ENCODE results near the gene TIMM50.

Gene TIMM50

DNA sequence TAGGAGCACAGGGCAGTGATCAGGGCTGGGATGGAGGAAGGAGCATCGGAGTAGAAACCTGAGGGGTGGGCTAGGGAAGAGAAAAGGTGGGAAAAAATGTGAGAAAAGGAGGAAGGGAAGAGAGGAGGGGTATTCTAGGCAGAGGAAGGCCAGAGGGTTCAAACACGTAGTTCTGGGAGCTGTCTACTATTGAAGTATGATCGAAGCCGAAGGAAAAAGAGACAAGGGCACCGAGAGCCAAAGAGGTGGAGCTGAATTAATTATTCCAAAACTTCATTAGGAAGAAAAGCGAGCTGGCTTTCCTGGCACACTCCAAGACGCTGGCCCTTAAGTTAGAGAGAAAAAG, 25.9 kb downstream of the TIMM50 start:
- H3K79me2 ChIP-seq (ENCODE audit: control insufficient read depth, insufficient read depth, low read length): no peaks in the 10 kb centered on the region

DNA sequence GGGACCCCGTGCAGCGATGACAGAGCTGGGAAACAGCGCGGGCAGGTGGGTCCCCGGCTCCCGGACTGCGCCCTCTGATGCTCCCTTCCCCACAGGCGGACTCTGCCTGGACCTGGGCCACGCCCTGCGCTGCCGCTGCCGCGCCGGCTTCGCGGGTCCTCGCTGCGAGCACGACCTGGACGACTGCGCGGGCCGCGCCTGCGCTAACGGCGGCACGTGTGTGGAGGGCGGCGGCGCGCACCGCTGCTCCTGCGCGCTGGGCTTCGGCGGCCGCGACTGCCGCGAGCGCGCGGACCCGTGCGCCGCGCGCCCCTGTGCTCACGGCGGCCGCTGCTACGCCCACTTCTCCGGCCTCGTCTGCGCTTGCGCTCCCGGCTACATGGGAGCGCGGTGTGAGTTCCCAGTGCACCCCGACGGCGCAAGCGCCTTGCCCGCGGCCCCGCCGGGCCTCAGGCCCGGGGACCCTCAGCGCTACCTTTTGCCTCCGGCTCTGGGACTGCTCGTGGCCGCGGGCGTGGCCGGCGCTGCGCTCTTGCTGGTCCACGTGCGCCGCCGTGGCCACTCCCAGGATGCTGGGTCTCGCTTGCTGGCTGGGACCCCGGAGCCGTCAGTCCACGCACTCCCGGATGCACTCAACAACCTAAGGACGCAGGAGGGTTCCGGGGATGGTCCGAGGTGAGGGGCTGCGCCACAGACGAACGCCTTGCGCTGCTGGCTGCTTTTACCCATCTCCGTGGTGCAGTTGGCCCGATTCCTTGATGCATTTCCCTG, 26.5 kb downstream of the TIMM50 start:
- peaks cover 15% of the 10 kb centered on the region for H3K27me3 ChIP-seq (ENCODE audit: insufficient read depth, low read length, poor library complexity)
- no peak overlapping the region for H3K18ac ChIP-seq (ENCODE audit: low read length)
- H2BK15ac ChIP-seq (replicated peaks; ENCODE audit: low read depth): no peak overlapping the region
- no peak overlapping the region for H2BK120ac ChIP-seq (ENCODE audit: low read depth, low read length)
- H3K79me2 ChIP-seq (ENCODE audit: control insufficient read depth, insufficient read depth, low read length): no peaks in the 10 kb centered on the region
- no peak overlapping the region for H2BK5ac ChIP-seq (ENCODE audit: low read length)
- no peaks in the 10 kb centered on the region for H3K4me1 ChIP-seq (ENCODE audit: control insufficient read depth, low read depth, low read length)
- H4K8ac ChIP-seq (ENCODE audit: low read depth, low read length): no peak overlapping the region
- no peak overlapping the region for H3K23ac ChIP-seq (ENCODE audit: low read length)
- no peak overlapping the region for H2AK5ac ChIP-seq (ENCODE audit: low read length)
- no peak overlapping the region for H3K4ac ChIP-seq (ENCODE audit: low read depth, low read length)
- no peak overlapping the region for H4K5ac ChIP-seq (ENCODE audit: low read length)
- H3K36me3 ChIP-seq (ENCODE audit: control insufficient read depth, insufficient read depth, low read length): no peaks in the 10 kb centered on the region
- H3K56ac ChIP-seq (ENCODE audit: low read length): peak overlapping the region; percentile 82
- peak overlapping the region; percentile 79 for H3K4me2 ChIP-seq (ENCODE audit: low read length)
- no CpG with 5 or more reads among the region's 96 CpGs for WGBS (ENCODE audit: extremely low coverage, insufficient coverage, low lambda C conversion rate)
- no peak overlapping the region for H3K27ac ChIP-seq (ENCODE audit: low read depth, low read length)
- DNase-seq: peak; percentile 86
- peak overlapping the region; percentile 27 for H3K4me3 ChIP-seq (ENCODE audit: low read length)
- peak overlapping the region; percentile 63 for H3K9ac ChIP-seq (ENCODE audit: low read length)
- no peaks in the 10 kb centered on the region for H3K79me1 ChIP-seq (ENCODE audit: low read length)

More for the DNA sequence above, 25.9 kb downstream of the TIMM50 start:
- no peaks in the 10 kb centered on the region for H3K36me3 ChIP-seq (ENCODE audit: control insufficient read depth, insufficient read depth, low read length)
- no peak overlapping the region for H3K9ac ChIP-seq (ENCODE audit: low read length)
- H3K4me2 ChIP-seq (ENCODE audit: low read length): no peak overlapping the region
- no peak overlapping the region for H3K18ac ChIP-seq (ENCODE audit: low read length)
- no peak overlapping the region for H4K8ac ChIP-seq (ENCODE audit: low read depth, low read length)
- peaks cover 15% of the 10 kb centered on the region for H3K27me3 ChIP-seq (ENCODE audit: insufficient read depth, low read length, poor library complexity)
- no peak overlapping the region for H3K4me3 ChIP-seq (ENCODE audit: low read length)
- H3K4ac ChIP-seq (ENCODE audit: low read depth, low read length): no peak overlapping the region
- WGBS (ENCODE audit: extremely low coverage, insufficient coverage, low lambda C conversion rate): no CpG with 5 or more reads among the region's 7 CpGs
- H2AK5ac ChIP-seq (ENCODE audit: low read length): no peak overlapping the region
- H3K56ac ChIP-seq (ENCODE audit: low read length): no peak overlapping the region
- no peak overlapping the region for H2BK5ac ChIP-seq (ENCODE audit: low read length)
- H3K27ac ChIP-seq (ENCODE audit: low read depth, low read length): no peak overlapping the region
- no peak overlapping the region for H2BK120ac ChIP-seq (ENCODE audit: low read depth, low read length)
- H3K79me1 ChIP-seq (ENCODE audit: low read length): no peaks in the 10 kb centered on the region
- no peak overlapping the region for H2BK15ac ChIP-seq (replicated peaks; ENCODE audit: low read depth)
- no peak overlapping the region for H4K5ac ChIP-seq (ENCODE audit: low read length)
- DNase-seq: no peak
- no peak overlapping the region for H3K23ac ChIP-seq (ENCODE audit: low read length)
- H3K4me1 ChIP-seq (ENCODE audit: control insufficient read depth, low read depth, low read length): no peaks in the 10 kb centered on the region

DNA sequence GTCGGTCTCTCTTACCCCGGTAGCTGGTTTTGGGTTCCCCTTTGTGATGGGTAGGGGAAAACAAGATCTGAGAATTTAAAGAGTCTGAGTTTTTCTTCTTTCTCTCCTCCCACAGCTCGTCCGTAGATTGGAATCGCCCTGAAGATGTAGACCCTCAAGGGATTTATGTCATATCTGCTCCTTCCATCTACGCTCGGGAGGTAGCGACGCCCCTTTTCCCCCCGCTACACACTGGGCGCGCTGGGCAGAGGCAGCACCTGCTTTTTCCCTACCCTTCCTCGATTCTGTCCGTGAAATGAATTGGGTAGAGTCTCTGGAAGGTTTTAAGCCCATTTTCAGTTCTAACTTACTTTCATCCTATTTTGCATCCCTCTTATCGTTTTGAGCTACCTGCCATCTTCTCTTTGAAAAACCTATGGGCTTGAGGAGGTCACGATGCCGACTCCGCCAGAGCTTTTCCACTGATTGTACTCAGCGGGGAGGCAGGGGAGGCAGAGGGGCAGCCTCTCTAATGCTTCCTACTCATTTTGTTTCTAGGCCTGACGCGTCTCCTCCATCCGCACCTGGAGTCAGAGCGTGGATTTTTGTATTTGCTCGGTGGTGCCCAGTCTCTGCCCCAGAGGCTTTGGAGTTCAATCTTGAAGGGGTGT, 27.2 kb downstream of the TIMM50 start:
- Histone ChIP-seq H3K4me2 (ENCODE audit: low read length) (peak overlapping the region; percentile 79), H3K27me3 (ENCODE audit: insufficient read depth, low read length, poor library complexity) (peaks cover 15% of the 10 kb centered on the region), H2BK15ac (replicated peaks; ENCODE audit: low read depth) (no peak overlapping the region), H3K4me1 (ENCODE audit: control insufficient read depth, low read depth, low read length) (no peaks in the 10 kb centered on the region), H4K8ac (ENCODE audit: low read depth, low read length) (no peak overlapping the region), H3K79me1 (ENCODE audit: low read length) (no peaks in the 10 kb centered on the region), H2AK5ac (ENCODE audit: low read length) (no peak overlapping the region), H4K5ac (ENCODE audit: low read length) (no peak overlapping the region), H3K79me2 (ENCODE audit: control insufficient read depth, insufficient read depth, low read length) (no peaks in the 10 kb centered on the region), H3K4ac (ENCODE audit: low read depth, low read length) (no peak overlapping the region), H3K27ac (ENCODE audit: low read depth, low read length) (no peak overlapping the region), H3K4me3 (ENCODE audit: low read length) (peak overlapping the region; percentile 27), H3K36me3 (ENCODE audit: control insufficient read depth, insufficient read depth, low read length) (no peaks in the 10 kb centered on the region), H3K56ac (ENCODE audit: low read length) (peak overlapping the region; percentile 82), H3K9ac (ENCODE audit: low read length) (peak overlapping the region; percentile 63), H3K23ac (ENCODE audit: low read length) (no peak overlapping the region), H2BK120ac (ENCODE audit: low read depth, low read length) (no peak overlapping the region), H3K18ac (ENCODE audit: low read length) (no peak overlapping the region), H2BK5ac (ENCODE audit: low read length) (no peak overlapping the region)
- WGBS (ENCODE audit: extremely low coverage, insufficient coverage, low lambda C conversion rate): no CpG with 5 or more reads among the region's 24 CpGs
- DNase-seq: no peak

DNA sequence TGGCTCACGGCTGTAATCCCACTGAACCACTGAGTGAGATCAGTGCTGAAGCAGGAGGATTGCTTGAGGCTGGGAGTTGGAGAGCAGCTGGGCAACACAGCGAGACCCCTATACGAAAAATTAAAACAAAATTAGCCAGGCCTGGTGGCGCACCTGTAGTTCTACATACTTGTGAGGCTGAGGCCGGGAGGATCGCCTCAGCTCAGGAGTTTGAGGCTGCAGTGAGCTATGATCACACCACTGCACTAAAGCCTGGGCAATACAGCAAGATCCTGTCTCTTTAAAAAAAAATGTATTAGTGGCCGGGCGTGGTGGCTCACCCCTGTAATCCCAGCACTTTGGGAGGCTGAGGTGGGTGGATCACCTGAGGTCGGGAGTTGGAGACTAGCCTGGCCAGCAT, 28.0 kb downstream of the TIMM50 start:
- no peak overlapping the region for H3K4ac ChIP-seq (ENCODE audit: low read depth, low read length)
- WGBS (ENCODE audit: extremely low coverage, insufficient coverage, low lambda C conversion rate): no CpG with 5 or more reads among the region's 9 CpGs

DNA sequence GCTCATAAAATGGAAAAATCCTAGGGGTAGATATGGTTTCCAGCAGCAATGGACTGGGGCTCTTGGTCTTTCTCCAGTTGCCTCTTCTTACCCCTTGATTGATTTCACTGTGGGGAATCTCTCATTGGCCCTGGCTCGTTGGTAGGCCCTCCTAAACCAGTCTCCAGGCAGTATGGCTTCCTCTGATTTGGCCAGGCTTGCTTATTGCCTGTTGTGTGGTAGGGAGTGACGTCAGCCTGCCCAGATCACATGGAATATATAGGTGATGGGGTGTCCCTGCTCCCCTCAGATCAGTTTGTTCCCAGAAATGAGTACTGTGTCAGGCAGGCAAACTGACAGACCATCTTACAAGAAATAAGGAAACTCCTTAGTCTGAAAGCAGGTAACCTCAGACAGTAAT, 28.6 kb downstream of the TIMM50 start:
- no peak overlapping the region for H3K18ac ChIP-seq (ENCODE audit: low read length)
- no peak overlapping the region for H3K27ac ChIP-seq (ENCODE audit: low read depth, low read length)
- no peak for DNase-seq
- no CpG with 5 or more reads among the region's 2 CpGs for whole genome bisulfite sequencing (ENCODE audit: extremely low coverage, insufficient coverage, low lambda C conversion rate)
- no peaks in the 10 kb centered on the region for H3K36me3 ChIP-seq (ENCODE audit: control insufficient read depth, insufficient read depth, low read length)
- H3K79me1 ChIP-seq (ENCODE audit: low read length): no peaks in the 10 kb centered on the region
- no peak overlapping the region for H2BK120ac ChIP-seq (ENCODE audit: low read depth, low read length)
- no peak overlapping the region for H3K4me2 ChIP-seq (ENCODE audit: low read length)
- no peak overlapping the region for H3K4ac ChIP-seq (ENCODE audit: low read depth, low read length)
- H2BK5ac ChIP-seq (ENCODE audit: low read length): no peak overlapping the region
- H4K5ac ChIP-seq (ENCODE audit: low read length): no peak overlapping the region
- no peaks in the 10 kb centered on the region for H3K4me1 ChIP-seq (ENCODE audit: control insufficient read depth, low read depth, low read length)
- no peak overlapping the region for H4K8ac ChIP-seq (ENCODE audit: low read depth, low read length)
- no peak overlapping the region for H3K4me3 ChIP-seq (ENCODE audit: low read length)
- no peak overlapping the region for H3K9ac ChIP-seq (ENCODE audit: low read length)
- H2BK15ac ChIP-seq (replicated peaks; ENCODE audit: low read depth): no peak overlapping the region
- H3K27me3 ChIP-seq (ENCODE audit: insufficient read depth, low read length, poor library complexity): peaks cover 17% of the 10 kb centered on the region
- no peak overlapping the region for H3K56ac ChIP-seq (ENCODE audit: low read length)
- H3K79me2 ChIP-seq (ENCODE audit: control insufficient read depth, insufficient read depth, low read length): no peaks in the 10 kb centered on the region
- no peak overlapping the region for H2AK5ac ChIP-seq (ENCODE audit: low read length)
- H3K23ac ChIP-seq (ENCODE audit: low read length): no peak overlapping the region

More for the DNA sequence above, 28.0 kb downstream of the TIMM50 start:
- Histone ChIP-seq H3K4me2 (ENCODE audit: low read length) (no peak overlapping the region), H3K18ac (ENCODE audit: low read length) (no peak overlapping the region), H3K79me1 (ENCODE audit: low read length) (no peaks in the 10 kb centered on the region), H3K36me3 (ENCODE audit: control insufficient read depth, insufficient read depth, low read length) (no peaks in the 10 kb centered on the region), H4K8ac (ENCODE audit: low read depth, low read length) (no peak overlapping the region), H3K23ac (ENCODE audit: low read length) (no peak overlapping the region), H3K56ac (ENCODE audit: low read length) (no peak overlapping the region), H3K27me3 (ENCODE audit: insufficient read depth, low read length, poor library complexity) (peaks cover 15% of the 10 kb centered on the region), H3K79me2 (ENCODE audit: control insufficient read depth, insufficient read depth, low read length) (no peaks in the 10 kb centered on the region), H4K5ac (ENCODE audit: low read length) (no peak overlapping the region), H3K4me3 (ENCODE audit: low read length) (no peak overlapping the region), H3K9ac (ENCODE audit: low read length) (no peak overlapping the region), H3K4me1 (ENCODE audit: control insufficient read depth, low read depth, low read length) (no peaks in the 10 kb centered on the region), H3K27ac (ENCODE audit: low read depth, low read length) (no peak overlapping the region), H2AK5ac (ENCODE audit: low read length) (no peak overlapping the region), H2BK120ac (ENCODE audit: low read depth, low read length) (no peak overlapping the region), H2BK5ac (ENCODE audit: low read length) (no peak overlapping the region), H2BK15ac (replicated peaks; ENCODE audit: low read depth) (no peak overlapping the region)
- no peak for DNase-seq
